Right lobe of liver (tissue), 6 donors: ENCODE data around the gene TBC1D10A. TPM values are rescaled to one million over a fixed set of nuclear protein-coding genes. Genes with fewer than 3 reads are reported as not detected.

Experiments used
- ATAC-seq, 4 donors: fragments of 200-7000 bp; cut with Tn5 transposase; one replicate each; pipeline ENCODE4 v1.9.1; 2020; ENCODE audit warnings: mild to moderate bottlenecking in 4 of 4, moderate library complexity in 4 of 4
- DNase-seq, 3 donors: peaks; one replicate each; pipeline ENCODE4 v3.0.0-alpha.2; 2020
- H3K27ac ChIP-seq, 3 donors: fragments of 200-600 bp; one replicate each; pipeline ENCODE4 v1.8.0; 2022
- H3K27me3 ChIP-seq, 2 donors: fragments of 200-600 bp; one replicate each; pipeline ENCODE4 v1.8.0; 2022
- H3K36me3 ChIP-seq, 4 donors: fragments of 200-600 bp; sonication (generic) in 1 of 4; one replicate each; pipeline versions ENCODE4 v1.5.1 to v1.8.0; 2017 to 2022; ENCODE audit warnings: control low read depth in 1 of 4
- H3K4me1 ChIP-seq, 4 donors: fragments of 200-600 bp; sonication (generic) in 1 of 4; one replicate each; pipeline versions ENCODE4 v1.5.1 to v1.8.0; 2017 to 2022; ENCODE audit warnings: control low read depth in 1 of 4
- H3K4me3 ChIP-seq, 3 donors: fragments of 200-600 bp; one replicate each; pipeline ENCODE4 v1.8.0; 2022
- H3K9me3 ChIP-seq, 4 donors: fragments of 200-600 bp; sonication (generic) in 1 of 4; one replicate each; pipeline versions ENCODE4 v1.5.1 to v1.8.0; 2017 to 2022; ENCODE audit warnings: control low read depth in 1 of 4
- POLR2A ChIP-seq: fragments of 450-650 bp; IDR thresholded peaks from one replicate; pipeline ENCODE4 v1.6.1; 2017; ENCODE audit warnings: antibody characterized with exemption, mild to moderate bottlenecking
- WGBS: methylation state at CpG from one replicate; pipeline ENCODE4 v1.1.6; 2018; ENCODE audit warnings: low coverage, low lambda C conversion rate; ENCODE audit not compliant: insufficient coverage; ENCODE audit errors: missing lambda C conversion rate; 5-methylcytosine and 5-hydroxymethylcytosine counted together
- intact Hi-C, 2 donors: fragments of 100-400 bp; cut with DNase I; formaldehyde crosslinking; loops; one replicate each; pipeline versions ENCODE4 v1.11.2 to v1.14.1; 2022
- total RNA-seq, 6 experiments: library from RNA; depleted of rRNA in 2 of 6; stranded (reverse); fragments of >200 nt in 2 of 6; fragmentation: NEBNext Ultra II Directional in 3 of 6; extraction: Animal tissue kit (Norgen Biotek cat#: 25700) in 3 of 6; gene quantifications; one replicate each; pipeline versions ENCODE4 v1.1.0 to v1.2.4, GENCODE V29; 2016 to 2023
- TF ChIP-seq, protein P1 (sequence below), 4 donors: fragments of 200-600 bp in 3 of 4; fragments of 450-650 bp in 1 of 4; IDR thresholded peaks; one replicate each; pipeline versions ENCODE4 v1.5.1 to v1.8.0; 2016 to 2022; ENCODE audit warnings: antibody characterized with exemption in 4 of 4, mild to moderate bottlenecking in 2 of 4
- donor health status: DM: no; HTN: yes; CAD: no.
- donor health status: DM: no; HTN: no; CAD: no.
- donor health status: DM: no; HTN: no; CAD: no.
- donor health status: DM: no; HTN: yes; CAD: no.
- donor health status: DM: no; HTN: yes; CAD: no.

TBC1D10A gene
- total RNA-seq, 6 experiments from 2014 or later: 6.6 to 12.6 (median 10.0) TPM

DNA sequence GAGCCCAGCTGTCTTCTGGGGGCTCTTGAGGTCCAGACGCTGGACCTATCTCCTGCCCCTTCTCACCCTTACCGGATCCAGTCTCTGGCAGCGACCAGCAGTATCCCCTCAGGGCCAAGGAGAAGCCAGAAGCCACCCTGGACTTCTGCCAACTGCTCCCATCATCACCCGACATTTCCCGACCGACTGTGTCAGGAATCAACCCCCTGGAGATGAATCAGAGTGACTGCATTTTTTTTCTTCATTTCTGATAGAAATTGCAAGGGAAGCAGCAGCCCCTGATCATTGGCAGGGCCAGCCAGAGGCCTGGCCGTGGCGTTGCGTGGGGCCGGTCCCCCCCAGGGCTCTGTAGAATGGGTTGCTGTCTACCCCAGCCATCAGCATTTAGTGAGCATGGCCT is 75.0 kb downstream of the TBC1D10A start:
- TF ChIP-seq, protein P1, sequence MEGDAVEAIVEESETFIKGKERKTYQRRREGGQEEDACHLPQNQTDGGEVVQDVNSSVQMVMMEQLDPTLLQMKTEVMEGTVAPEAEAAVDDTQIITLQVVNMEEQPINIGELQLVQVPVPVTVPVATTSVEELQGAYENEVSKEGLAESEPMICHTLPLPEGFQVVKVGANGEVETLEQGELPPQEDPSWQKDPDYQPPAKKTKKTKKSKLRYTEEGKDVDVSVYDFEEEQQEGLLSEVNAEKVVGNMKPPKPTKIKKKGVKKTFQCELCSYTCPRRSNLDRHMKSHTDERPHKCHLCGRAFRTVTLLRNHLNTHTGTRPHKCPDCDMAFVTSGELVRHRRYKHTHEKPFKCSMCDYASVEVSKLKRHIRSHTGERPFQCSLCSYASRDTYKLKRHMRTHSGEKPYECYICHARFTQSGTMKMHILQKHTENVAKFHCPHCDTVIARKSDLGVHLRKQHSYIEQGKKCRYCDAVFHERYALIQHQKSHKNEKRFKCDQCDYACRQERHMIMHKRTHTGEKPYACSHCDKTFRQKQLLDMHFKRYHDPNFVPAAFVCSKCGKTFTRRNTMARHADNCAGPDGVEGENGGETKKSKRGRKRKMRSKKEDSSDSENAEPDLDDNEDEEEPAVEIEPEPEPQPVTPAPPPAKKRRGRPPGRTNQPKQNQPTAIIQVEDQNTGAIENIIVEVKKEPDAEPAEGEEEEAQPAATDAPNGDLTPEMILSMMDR (IDR thresholded peaks at IDR 0.05): no peak
- no peaks in the 10 kb centered on the region for H3K36me3 ChIP-seq
- ATAC-seq (no peak), DNase-seq (no peak)
- H3K9me3 ChIP-seq: no peaks in the 10 kb centered on the region
- intact Hi-C loops: no loop called here
- H3K27me3 ChIP-seq: no peaks in the 10 kb centered on the region
- no peak overlapping the region for H3K4me3 ChIP-seq
- H3K27ac ChIP-seq: no peak overlapping the region
- 40% methylated on average over 2 of the region's 10 CpGs for WGBS
- peaks cover 0 to 3% (median 0%) of the 10 kb centered on the region in 4 donors for H3K4me1 ChIP-seq

DNA sequence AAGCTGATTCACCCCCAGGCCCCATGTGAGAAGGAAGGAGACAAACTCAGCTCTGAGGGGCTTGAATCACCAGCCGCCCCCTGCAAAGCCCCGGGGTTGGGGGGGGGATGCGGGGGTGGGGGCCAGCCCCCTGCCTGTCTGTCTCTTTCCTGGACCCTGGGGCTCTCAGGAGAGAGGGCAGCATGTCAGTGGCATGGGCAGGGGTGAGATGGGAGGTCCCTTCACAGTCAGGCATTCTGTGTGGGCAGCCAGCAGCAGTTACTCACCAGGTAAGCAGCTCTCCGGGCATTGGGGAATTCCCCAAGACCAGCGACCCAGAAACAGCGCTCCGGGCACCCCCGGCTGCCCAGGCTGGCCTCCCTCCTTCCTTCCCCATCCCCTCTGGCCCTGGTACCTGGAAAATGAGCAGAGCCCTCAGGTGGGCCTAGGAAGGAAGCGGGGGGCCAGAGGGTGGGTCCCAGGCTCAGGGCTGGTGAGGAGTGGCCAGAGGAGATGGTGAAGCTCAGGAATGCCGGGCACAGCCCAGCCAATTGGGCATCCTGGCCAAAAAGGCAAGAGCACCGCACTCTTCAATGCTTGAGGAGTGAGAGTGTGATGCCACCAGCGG is 76.0 kb downstream of the TBC1D10A start:
- H3K27ac ChIP-seq: no peak overlapping the region
- TF ChIP-seq, protein P1 (IDR thresholded peaks at IDR 0.05): no peak
- TF ChIP-seq POLR2A: no peak
- DNase-seq (peak in 1 of 3 donors; percentile 57), ATAC-seq (peak in 1 of 4 donors; percentile 59)
- H3K9me3 ChIP-seq: no peaks in the 10 kb centered on the region
- H3K27me3 ChIP-seq: no peaks in the 10 kb centered on the region
- intact Hi-C loops: no loop called here
- H3K4me3 ChIP-seq: no peak overlapping the region
- peaks cover 0 to 5% (median 0%) of the 10 kb centered on the region in 4 donors for H3K4me1 ChIP-seq
- WGBS: no CpG with 5 or more reads among the region's 12 CpGs
- no peaks in the 10 kb centered on the region for H3K36me3 ChIP-seq

DNA sequence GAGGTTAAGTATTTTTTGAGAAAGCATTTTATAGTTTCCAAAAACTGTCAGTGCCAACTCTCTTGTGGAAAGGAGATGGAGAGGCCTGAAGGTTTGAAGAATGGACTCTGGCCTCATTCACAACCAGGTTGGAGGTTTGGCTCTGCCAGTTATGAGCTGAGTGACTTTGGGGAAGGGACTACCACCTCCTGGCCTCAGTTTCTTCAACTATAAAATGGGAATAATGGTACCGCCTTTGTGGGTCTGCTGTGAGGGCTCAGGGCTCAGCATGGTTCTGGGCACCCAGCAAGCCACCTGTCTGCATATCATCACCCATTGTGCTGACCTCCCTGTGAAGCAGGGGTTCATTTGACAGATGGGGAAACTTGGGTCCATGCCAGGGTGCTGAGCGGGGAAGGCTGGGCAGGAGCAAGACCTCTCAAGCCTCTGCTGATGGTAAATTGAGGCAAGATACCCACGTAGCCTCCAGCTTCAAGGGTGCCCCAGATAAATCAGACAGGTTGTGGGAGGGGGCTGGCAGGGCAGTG is 76.6 kb downstream of the TBC1D10A start:
- H3K4me1 ChIP-seq: peaks cover 0 to 6% (median 0%) of the 10 kb centered on the region in 4 donors
- TF ChIP-seq, protein P1 (IDR thresholded peaks at IDR 0.05): no peak
- TF ChIP-seq POLR2A: no peak
- DNase-seq: no peak
- intact Hi-C loops: no loop called here
- WGBS: 83% methylated on average over 2 of the region's 3 CpGs
- no peak overlapping the region for H3K27ac ChIP-seq
- H3K4me3 ChIP-seq: no peak overlapping the region
- no peaks in the 10 kb centered on the region for H3K36me3 ChIP-seq
- H3K27me3 ChIP-seq: no peaks in the 10 kb centered on the region
- ATAC-seq: no peak
- H3K9me3 ChIP-seq: no peaks in the 10 kb centered on the region

DNA sequence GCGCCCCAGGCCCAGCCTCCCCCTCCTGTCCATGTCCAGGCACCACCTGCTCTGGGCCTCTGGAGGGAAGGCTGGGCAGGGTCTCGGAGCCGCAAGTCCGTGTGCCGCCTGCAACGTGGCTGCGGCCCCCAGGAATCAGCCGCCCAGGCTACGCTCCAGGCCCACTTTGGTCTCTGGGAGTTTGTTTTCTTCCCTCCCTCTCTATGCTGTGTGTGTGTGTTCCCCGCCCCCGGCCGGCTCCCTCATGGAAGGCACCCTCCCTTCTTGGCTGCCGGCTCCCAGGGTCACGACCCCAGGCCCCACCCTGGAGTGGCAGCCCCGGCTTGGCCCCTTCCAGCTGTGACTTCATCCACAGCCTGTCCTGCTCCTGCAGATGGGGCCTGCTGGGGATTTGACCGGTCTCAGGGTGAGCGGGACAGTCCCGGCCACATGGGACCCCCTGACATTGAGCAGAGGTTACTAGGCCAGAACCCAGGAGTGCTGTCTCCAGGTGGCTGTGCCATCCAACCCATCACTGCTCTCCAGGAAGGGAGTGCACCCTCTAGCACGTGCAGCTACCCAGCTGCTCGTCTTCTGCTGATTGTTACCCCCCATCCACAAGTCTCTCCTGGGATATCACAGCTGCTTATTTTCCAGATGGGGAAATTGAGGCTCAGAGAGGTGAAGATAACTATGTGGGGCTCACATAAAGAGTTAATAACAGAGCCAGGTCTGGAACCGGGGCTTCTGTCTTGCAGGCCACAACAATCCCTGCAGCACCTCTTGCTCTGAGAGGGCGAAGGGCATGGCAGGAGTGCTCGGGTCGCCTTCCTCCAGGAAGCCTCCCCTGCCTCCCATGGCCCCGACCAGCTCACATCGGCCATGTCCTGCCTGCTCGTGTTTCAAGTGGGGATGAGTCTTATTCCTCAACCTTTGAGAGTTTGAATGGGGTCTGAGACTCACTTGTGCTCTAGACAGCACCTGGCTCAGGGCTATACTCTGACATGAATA is 77.4 kb downstream of the TBC1D10A start:
- TF ChIP-seq, protein P1 (IDR thresholded peaks at IDR 0.05): no peak
- no peak for TF ChIP-seq POLR2A
- WGBS: 40% methylated on average over 3 of the region's 27 CpGs
- Histone ChIP-seq H3K27ac (no peak overlapping the region), H3K27me3 (no peaks in the 10 kb centered on the region), H3K4me3 (no peak overlapping the region), H3K9me3 (no peaks in the 10 kb centered on the region), H3K36me3 (no peaks in the 10 kb centered on the region), H3K4me1 (peaks cover 0 to 6% (median 0%) of the 10 kb centered on the region in 4 donors)
- intact Hi-C loops: no loop called here
- DNase-seq (no peak), ATAC-seq (no peak)
